Keratinocyte (primary cell): Measurements from ENCODE around the gene HCFC1. TPM values are rescaled to one million over a fixed set of nuclear protein-coding genes. Genes with fewer than 3 reads are reported as not detected.
A peak's percentile ranks its signal among the peaks of the same experiment; 100 is the strongest.

ENCODE experiments used
- DNase-seq: peaks from one replicate; pipeline ENCODE4 v3.0.0-alpha.2; 2011; ENCODE audit warnings: low read depth, missing footprints, low spot score
- FAIRE-seq: peaks from 2 replicates; lab custom pipeline; 2011; peaks lifted over from hg19 to GRCh38; lab: Jason Lieb, UNC
- H2AFZ ChIP-seq: 2 replicates; pipeline ENCODE4 v1.6.0; 2012; ENCODE audit warnings: low read length, control low read depth, inconsistent platforms; ENCODE audit not compliant: control insufficient read depth
- H3K27ac ChIP-seq: 2 replicates; pipeline ENCODE4 v1.5.1; 2011; ENCODE audit warnings: low read length; ENCODE audit not compliant: control insufficient read depth, insufficient read depth
- H3K27me3 ChIP-seq: 3 replicates; pipeline ENCODE4 v1.6.0; 2011; ENCODE audit warnings: low read length; ENCODE audit not compliant: control insufficient read depth, insufficient read depth; ENCODE audit errors: extremely low read depth
- H3K36me3 ChIP-seq, 2 experiments: 2 replicates in 1 of 2; 3 replicates in 1 of 2; pipeline ENCODE4 v1.5.1; 2011; ENCODE audit warnings: low read length in 2 of 2, mild to moderate bottlenecking in 1 of 2; ENCODE audit not compliant: control insufficient read depth in 2 of 2, insufficient read depth in 2 of 2; ENCODE audit errors: extremely low read depth in 1 of 2
- H3K4me1 ChIP-seq: 3 replicates; pipeline ENCODE4 v1.5.1; 2011; ENCODE audit warnings: low read length; ENCODE audit not compliant: control insufficient read depth, insufficient read depth; ENCODE audit errors: extremely low read depth
- H3K4me2 ChIP-seq: 3 replicates; pipeline ENCODE4 v1.6.0; 2011; ENCODE audit warnings: low read depth, low read length; ENCODE audit not compliant: control insufficient read depth, insufficient read depth; ENCODE audit errors: extremely low read depth
- H3K4me3 ChIP-seq, 3 experiments: fragments of 200-600 bp in 1 of 3; sonication (generic) in 1 of 3; 2 replicates in 2 of 3; 3 replicates in 1 of 3; pipeline ENCODE4 v1.5.1; 2011 to 2016; ENCODE audit warnings: low read length in 3 of 3, mild to moderate bottlenecking in 3 of 3, control low read depth in 2 of 3, inconsistent platforms in 1 of 3, low read depth in 1 of 3, mixed read lengths in 1 of 3, mixed run types in 1 of 3, moderate library complexity in 1 of 3; ENCODE audit not compliant: control insufficient read depth in 2 of 3, insufficient read depth in 2 of 3; ENCODE audit errors: extremely low read depth in 1 of 3
- H3K79me2 ChIP-seq: 2 replicates; pipeline ENCODE4 v1.6.0; 2012; ENCODE audit warnings: low read length; ENCODE audit not compliant: control insufficient read depth, insufficient read depth
- H3K9ac ChIP-seq: 3 replicates; pipeline ENCODE4 v1.6.0; 2011; ENCODE audit warnings: low read length; ENCODE audit not compliant: control insufficient read depth, insufficient read depth; ENCODE audit errors: extremely low read depth
- H3K9me1 ChIP-seq: 3 replicates; pipeline ENCODE4 v1.6.0; 2011; ENCODE audit warnings: low read length; ENCODE audit not compliant: control insufficient read depth, insufficient read depth; ENCODE audit errors: extremely low read depth
- H3K9me3 ChIP-seq: 2 replicates; pipeline ENCODE4 v1.5.1; 2012; ENCODE audit warnings: low read depth, low read length; ENCODE audit not compliant: control insufficient read depth
- H4K20me1 ChIP-seq: 3 replicates; pipeline ENCODE4 v1.6.0; 2011; ENCODE audit warnings: low read length; ENCODE audit not compliant: control insufficient read depth, insufficient read depth; ENCODE audit errors: extremely low read depth
- EZH2 ChIP-seq: IDR thresholded peaks from one replicate; pipeline ENCODE4 v1.6.1; 2012; ENCODE audit warnings: inconsistent platforms, mild to moderate bottlenecking, low read length, moderate library complexity
- dilution Hi-C: fragments of 300-500 bp; cut with MboI; formaldehyde crosslinking; loops from one replicate; pipeline ENCODE4 v1.7.0; 2020; ENCODE audit warnings: low sequenced_read_pairs; ENCODE audit not compliant: extremely low pct_ligation_motif_present
- polyA plus RNA-seq, 5 experiments: library from polyadenylated mRNA; depleted of rRNA in 3 of 5; stranded (reverse) in 3 of 5; stranded (forward) in 1 of 5; unstranded in 1 of 5; fragments of >200 nt; gene quantifications; 1 replicate in 1 of 5; 2 replicates in 3 of 5; 3 replicates in 1 of 5; pipeline versions ENCODE4 v1.2.1 to v1.2.3, GENCODE V29; 2011 to 2012; ENCODE audit warnings: missing spikeins in 2 of 5, low read depth in 1 of 5, low replicate concordance in 1 of 5
- TF ChIP-seq, protein P1 (sequence below), 3 experiments: IDR thresholded peaks in 1 of 3; conservative IDR thresholded peaks in 1 of 3; optimal IDR thresholded peaks in 1 of 3; 2 replicates in 2 of 3; 3 replicates in 1 of 3; pipeline versions ENCODE3 to v1.5.1; 2011; ENCODE audit warnings: low read length in 3 of 3, mild to moderate bottlenecking in 3 of 3, moderate library complexity in 2 of 3, control low read depth in 1 of 3, inconsistent platforms in 1 of 3; ENCODE audit not compliant: insufficient read depth in 2 of 3; ENCODE audit errors: extremely low read depth in 1 of 3

The HCFC1 gene
- polyA plus RNA-seq, 1 donor (not counting 4 experiments of a cell fraction or from before 2014, with no cell fraction given) = 2.7 TPM

DNA sequence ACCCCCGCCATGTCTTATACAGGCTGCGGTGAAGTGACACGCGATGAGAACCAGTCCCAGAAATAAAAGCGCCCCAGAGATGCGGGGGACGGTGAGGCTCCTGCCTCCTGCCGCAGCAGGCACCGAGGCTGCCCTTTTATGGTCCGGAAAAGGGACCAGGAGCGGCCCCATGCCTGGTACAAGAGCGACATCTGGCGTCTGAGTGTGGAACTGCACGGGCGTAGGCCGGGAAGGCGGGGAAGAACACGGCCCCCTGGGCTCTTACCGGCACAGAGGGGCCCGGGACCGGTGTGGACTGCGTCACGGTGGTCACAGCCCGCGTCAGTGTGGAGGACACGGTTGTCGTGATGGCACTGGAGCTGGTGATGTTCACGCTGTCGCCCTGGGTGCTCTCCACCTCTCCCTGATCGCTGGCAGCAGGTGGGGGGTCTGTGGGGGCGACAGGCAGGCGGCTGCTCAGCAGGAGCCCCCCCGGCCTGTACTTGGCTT lies 18.2 kb downstream of the HCFC1 start:
- no peak for TF ChIP-seq EZH2
- TF ChIP-seq, protein P1, sequence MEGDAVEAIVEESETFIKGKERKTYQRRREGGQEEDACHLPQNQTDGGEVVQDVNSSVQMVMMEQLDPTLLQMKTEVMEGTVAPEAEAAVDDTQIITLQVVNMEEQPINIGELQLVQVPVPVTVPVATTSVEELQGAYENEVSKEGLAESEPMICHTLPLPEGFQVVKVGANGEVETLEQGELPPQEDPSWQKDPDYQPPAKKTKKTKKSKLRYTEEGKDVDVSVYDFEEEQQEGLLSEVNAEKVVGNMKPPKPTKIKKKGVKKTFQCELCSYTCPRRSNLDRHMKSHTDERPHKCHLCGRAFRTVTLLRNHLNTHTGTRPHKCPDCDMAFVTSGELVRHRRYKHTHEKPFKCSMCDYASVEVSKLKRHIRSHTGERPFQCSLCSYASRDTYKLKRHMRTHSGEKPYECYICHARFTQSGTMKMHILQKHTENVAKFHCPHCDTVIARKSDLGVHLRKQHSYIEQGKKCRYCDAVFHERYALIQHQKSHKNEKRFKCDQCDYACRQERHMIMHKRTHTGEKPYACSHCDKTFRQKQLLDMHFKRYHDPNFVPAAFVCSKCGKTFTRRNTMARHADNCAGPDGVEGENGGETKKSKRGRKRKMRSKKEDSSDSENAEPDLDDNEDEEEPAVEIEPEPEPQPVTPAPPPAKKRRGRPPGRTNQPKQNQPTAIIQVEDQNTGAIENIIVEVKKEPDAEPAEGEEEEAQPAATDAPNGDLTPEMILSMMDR (optimal IDR thresholded peaks at IDR 0.05 in 1 of 3, IDR thresholded peaks at IDR 0.05 in 1 of 3, conservative IDR thresholded peaks at IDR 0.05 in 1 of 3; ENCODE audit: extremely low read depth in 1 of 3, insufficient read depth in 2 of 3, low read length in 3 of 3) = peak in 2 of 3 experiments; percentile 84 to 96
- H3K4me3 ChIP-seq = no peak overlapping the region
- dilution Hi-C loops = no loop called here
- DNase-seq = no peak
- no peaks in the 10 kb centered on the region for H3K27me3 ChIP-seq
- H3K9me1 ChIP-seq = no peaks in the 10 kb centered on the region
- H3K9ac ChIP-seq = no peak overlapping the region
- H3K36me3 ChIP-seq = peaks cover 34 to 47% of the 10 kb centered on the region in 2 experiments
- H3K4me1 ChIP-seq = no peaks in the 10 kb centered on the region
- H4K20me1 ChIP-seq = no peaks in the 10 kb centered on the region
- no peaks in the 10 kb centered on the region for H3K9me3 ChIP-seq
- H3K79me2 ChIP-seq = no peaks in the 10 kb centered on the region
- H2AFZ ChIP-seq = no peak overlapping the region
- H3K4me2 ChIP-seq = no peak overlapping the region
- FAIRE-seq = no peak
- no peak overlapping the region for H3K27ac ChIP-seq

DNA sequence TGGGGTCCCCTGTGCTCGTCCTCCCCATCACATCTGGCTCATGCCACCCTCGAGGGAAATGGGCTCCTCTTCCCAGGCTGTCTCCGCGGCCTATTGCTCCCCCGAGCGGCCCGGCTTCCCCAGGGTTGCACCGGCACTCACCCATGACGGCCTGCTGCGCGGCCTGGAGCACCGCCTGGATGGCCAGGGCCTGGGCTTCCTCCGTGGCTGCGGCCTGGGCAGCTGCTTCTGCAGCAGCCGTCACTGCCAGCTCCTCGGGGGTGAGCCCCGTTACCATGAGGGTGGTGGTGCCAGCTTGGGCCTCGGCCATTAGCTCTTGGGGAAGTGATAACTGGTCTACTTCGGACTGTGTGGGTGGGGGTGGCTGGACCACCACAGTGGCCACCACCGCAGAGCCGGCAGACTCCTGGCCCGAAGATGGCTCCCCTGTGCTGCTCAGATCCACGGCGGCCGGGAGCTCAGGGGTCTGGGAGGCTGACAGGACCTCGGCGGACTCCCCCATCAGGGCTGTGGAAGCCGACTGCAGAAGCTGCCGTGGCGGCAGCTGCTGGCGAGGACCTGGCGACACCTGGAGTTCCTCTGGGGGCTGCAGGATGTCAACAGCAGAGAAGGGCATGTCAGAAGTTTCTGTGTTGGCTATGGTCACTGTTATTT lies 19.1 kb downstream of the HCFC1 start:
- H3K9me3 ChIP-seq = no peaks in the 10 kb centered on the region
- no peak overlapping the region for H3K4me2 ChIP-seq
- dilution Hi-C loops = no loop called here
- no peak for TF ChIP-seq EZH2
- TF ChIP-seq, protein P1 (optimal IDR thresholded peaks at IDR 0.05 in 1 of 3, IDR thresholded peaks at IDR 0.05 in 1 of 3, conservative IDR thresholded peaks at IDR 0.05 in 1 of 3; ENCODE audit: extremely low read depth in 1 of 3, insufficient read depth in 2 of 3, low read length in 3 of 3) = no peak
- H3K27me3 ChIP-seq = no peaks in the 10 kb centered on the region
- no peaks in the 10 kb centered on the region for H3K9me1 ChIP-seq
- H2AFZ ChIP-seq = no peak overlapping the region
- FAIRE-seq = no peak
- H3K4me1 ChIP-seq = no peaks in the 10 kb centered on the region
- no peak overlapping the region for H3K4me3 ChIP-seq
- peaks cover 35 to 42% of the 10 kb centered on the region in 2 experiments for H3K36me3 ChIP-seq
- DNase-seq = no peak
- no peak overlapping the region for H3K27ac ChIP-seq
- no peaks in the 10 kb centered on the region for H3K79me2 ChIP-seq
- H3K9ac ChIP-seq = no peak overlapping the region
- H4K20me1 ChIP-seq = no peaks in the 10 kb centered on the region
